ENCODE measurements around the gene IL18R1.

Gene IL18R1

DNA sequence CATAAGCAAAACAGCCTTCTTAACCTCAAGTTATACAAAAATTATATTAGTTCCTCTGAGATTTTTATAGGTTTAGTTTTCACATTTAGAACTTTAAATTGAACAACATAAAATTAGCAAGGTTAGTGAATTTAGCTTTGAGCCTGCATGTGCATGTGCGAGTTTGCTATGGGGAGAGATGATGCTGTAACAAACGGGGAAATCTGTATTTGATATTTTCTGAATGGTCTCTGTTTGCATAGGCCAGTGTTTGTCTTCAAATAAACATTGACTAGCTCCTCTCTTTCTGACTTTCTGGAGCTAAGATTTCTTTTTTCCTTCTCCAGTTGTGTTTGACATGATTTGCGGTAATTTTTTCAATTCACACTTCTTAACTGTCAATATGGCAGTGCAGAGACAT is 36.5 kb downstream of the IL18R1 start:
- TF ChIP-seq, protein P1, sequence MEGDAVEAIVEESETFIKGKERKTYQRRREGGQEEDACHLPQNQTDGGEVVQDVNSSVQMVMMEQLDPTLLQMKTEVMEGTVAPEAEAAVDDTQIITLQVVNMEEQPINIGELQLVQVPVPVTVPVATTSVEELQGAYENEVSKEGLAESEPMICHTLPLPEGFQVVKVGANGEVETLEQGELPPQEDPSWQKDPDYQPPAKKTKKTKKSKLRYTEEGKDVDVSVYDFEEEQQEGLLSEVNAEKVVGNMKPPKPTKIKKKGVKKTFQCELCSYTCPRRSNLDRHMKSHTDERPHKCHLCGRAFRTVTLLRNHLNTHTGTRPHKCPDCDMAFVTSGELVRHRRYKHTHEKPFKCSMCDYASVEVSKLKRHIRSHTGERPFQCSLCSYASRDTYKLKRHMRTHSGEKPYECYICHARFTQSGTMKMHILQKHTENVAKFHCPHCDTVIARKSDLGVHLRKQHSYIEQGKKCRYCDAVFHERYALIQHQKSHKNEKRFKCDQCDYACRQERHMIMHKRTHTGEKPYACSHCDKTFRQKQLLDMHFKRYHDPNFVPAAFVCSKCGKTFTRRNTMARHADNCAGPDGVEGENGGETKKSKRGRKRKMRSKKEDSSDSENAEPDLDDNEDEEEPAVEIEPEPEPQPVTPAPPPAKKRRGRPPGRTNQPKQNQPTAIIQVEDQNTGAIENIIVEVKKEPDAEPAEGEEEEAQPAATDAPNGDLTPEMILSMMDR (conservative IDR thresholded peaks at IDR 0.05) = no peak
- TF ChIP-seq ZFX (IDR thresholded peaks at IDR 0.05) = no peak
- no peak overlapping the region for H3K27ac ChIP-seq

GRCh38 chr2:102392942-102393341 is 37.3 kb downstream of the IL18R1 start:
- H3K27ac ChIP-seq = no peak overlapping the region

DNA sequence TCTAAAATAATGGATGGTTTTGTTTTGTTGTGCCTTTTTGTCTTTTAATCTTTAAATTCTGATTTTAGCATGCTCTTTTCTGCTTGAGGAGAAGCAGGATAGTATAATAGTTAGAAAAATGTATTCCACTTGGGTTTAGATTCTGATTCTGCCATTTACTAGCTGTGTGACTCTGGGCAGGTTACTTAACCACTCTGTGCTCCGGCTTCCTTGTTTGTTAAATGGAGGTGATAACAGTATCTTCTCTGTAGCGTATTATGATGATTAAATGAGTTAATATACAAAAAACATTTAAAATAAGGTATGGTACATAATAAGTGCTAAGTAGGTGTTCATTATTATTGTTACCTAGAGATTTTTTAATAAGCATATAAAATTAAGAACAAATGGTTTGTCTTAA is 40.4 kb downstream of the IL18R1 start:
- no peak overlapping the region for H3K27ac ChIP-seq
- TF ChIP-seq ZFX (IDR thresholded peaks at IDR 0.05) = no peak
- TF ChIP-seq, protein P1 (conservative IDR thresholded peaks at IDR 0.05) = no peak

More at GRCh38 chr2:102392942-102393341, 37.3 kb downstream of the IL18R1 start:
- TF ChIP-seq, protein P1 (conservative IDR thresholded peaks at IDR 0.05) = no peak
- no peak for TF ChIP-seq ZFX (IDR thresholded peaks at IDR 0.05)

DNA sequence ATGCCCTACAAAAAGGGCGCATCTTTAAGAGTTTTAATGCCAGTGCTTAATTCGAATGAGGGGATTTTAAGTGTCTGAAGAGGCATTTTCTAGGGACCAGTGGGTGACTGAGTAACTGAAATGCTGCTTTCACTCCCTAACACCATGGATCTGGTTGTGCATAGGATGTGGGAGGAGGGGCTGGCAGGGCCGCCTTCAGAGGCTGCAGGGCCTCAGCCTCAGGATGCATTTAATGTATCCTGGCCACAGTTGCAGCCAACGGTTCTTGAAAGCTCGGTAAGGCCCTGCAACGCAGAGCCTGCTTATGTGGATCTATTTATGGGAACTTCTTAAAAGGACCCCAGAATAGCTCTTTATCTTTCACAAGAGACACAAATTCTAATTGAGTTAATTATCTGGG is 41.6 kb downstream of the IL18R1 start:
- H3K27ac ChIP-seq = no peak overlapping the region

DNA sequence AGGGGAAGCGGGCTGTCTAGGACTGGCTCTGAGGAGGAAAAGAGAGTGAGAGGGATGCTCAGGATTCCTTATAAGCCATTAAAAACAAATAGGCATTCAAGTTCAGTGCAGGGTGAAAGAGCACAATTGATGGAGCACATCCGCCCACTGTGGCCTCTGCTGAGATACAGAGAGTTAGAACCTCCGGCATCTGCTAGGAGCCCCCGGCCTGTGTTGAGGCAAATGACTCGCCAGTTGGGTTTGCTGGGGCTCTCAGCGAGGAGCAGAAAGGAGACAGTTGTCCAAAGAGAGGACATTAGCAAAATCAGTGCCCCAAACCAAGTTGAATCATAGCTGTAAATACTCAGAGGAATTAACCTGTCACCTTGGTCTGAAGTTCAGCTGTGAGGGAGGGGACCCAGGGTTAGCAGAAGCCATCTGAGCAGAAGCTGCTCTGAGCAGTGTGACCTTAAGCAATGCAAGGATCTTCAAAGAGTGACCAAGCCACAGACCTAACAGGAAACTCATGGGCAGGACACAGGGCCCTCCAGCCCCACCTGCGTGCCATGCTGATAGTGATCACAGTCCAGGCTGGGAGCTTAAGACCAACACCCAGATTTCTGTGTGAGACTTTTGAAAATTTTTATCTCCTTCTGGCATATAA is 44.0 kb downstream of the IL18R1 start:
- TF ChIP-seq ZFX (IDR thresholded peaks at IDR 0.05) = no peak
- TF ChIP-seq, protein P1 (conservative IDR thresholded peaks at IDR 0.05) = no peak
- H3K27ac ChIP-seq = no peak overlapping the region

More for the DNA sequence above, 41.6 kb downstream of the IL18R1 start:
- no peak for TF ChIP-seq ZFX (IDR thresholded peaks at IDR 0.05)
- TF ChIP-seq, protein P1 (conservative IDR thresholded peaks at IDR 0.05) = no peak

DNA sequence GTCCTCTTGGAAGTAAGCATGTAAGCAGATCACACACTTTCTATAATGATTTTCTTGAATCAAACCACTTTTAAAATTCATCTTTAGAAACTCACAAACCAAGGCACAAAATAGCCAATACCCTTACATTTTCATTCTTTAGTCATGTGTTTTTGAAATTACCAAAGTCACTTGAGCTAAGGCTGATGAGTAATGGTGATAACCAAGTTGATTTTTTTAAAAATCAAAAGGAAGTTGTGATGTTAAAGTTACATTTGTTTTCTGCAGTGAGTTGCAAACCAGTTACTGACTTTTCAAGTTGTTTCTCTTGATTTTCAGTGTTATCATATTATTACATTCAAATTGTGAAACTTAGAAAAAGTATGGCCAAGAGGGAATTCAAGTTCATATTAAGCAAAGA is 45.9 kb downstream of the IL18R1 start:
- TF ChIP-seq, protein P1 (conservative IDR thresholded peaks at IDR 0.05) = no peak
- no peak for TF ChIP-seq ZFX (IDR thresholded peaks at IDR 0.05)
- H3K27ac ChIP-seq = no peak overlapping the region

DNA sequence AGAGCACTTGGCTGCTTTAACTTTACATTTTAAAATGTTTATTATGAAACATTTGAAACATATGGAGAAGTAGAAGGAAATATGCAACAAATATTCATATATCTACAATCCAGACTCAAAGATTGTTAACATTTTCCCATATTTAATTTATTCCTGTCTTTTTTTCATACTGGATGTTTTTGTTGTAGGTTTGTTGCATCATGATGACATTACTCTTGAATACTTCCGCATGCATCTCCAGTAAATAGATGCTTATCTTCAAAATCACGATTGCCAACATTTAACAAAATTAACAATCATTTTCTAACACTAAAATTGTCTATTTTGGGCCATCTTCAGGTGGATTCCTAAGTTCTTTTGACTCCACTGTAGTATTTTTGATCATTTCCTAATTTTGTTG is 46.3 kb downstream of the IL18R1 start:
- TF ChIP-seq, protein P1 (conservative IDR thresholded peaks at IDR 0.05) = no peak
- no peak overlapping the region for H3K27ac ChIP-seq
